HG02870 (cell line): ENCODE results near the gene AKT1.

ENCODE experiments used
- ATAC-seq: cut with Tn5 transposase; IDR thresholded peaks from one replicate; pipeline ENCODE4 v1.9.1; 2021; ENCODE audit warnings: mild to moderate bottlenecking, moderate library complexity; ENCODE audit not compliant: unreplicated experiment

The AKT1 gene

GRCh38 chr14:104800015-104800770 lies 4.6 kb upstream of the AKT1 start:
- no peak for ATAC-seq

- no peak for ATAC-seq
These were observed 3.9 kb upstream of the AKT1 start for GRCh38 chr14:104799244-104800014.

- no peak for ATAC-seq
These were observed 3.0 kb upstream of the AKT1 start for GRCh38 chr14:104798300-104799243.

DNA sequence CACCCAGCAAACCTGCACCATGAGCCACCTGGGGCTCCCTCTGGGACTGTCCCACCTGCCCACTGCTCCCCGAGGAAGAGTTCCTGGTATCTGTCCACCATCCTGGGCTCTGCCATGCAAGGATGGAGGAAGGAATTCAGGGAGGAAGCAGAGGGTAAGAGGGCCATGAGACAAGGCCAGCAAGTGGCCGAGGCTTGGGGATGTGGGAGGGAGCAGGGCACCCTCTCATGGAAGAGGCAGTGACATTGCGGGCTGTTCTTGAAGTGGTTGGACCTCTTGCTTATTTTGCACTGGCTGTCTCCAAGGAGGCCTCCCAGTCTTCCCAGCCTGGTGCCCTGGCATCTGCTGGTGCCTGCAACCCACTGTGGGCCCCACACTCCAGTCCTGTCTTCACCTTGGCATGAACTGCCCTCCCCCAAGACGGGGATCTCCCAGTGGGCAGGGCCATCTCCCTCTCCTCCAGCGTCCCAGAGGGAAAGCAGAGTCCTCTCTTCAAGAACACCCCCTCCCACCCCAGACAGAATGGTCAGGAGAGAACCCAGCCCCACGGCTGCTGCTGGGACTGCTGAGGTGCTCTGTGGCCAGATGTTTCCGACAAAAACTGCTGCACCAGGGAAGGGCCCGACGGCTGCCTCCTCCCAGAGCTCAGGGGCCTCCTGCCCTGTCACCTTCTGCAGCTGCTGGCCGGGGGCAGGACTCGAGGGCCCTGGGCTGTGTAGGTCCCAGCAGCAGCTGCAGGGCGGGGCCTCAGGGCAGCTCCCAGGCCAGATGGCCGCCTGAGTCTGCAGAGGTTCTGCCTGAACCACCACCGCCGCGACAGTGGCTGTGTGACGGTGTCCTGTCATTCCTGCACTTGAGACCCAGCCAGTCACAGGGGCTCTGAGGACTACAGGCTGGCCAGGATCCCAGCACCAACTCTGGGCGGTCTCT lies 1.8 kb upstream of the AKT1 start:
- ATAC-seq: no peak

DNA sequence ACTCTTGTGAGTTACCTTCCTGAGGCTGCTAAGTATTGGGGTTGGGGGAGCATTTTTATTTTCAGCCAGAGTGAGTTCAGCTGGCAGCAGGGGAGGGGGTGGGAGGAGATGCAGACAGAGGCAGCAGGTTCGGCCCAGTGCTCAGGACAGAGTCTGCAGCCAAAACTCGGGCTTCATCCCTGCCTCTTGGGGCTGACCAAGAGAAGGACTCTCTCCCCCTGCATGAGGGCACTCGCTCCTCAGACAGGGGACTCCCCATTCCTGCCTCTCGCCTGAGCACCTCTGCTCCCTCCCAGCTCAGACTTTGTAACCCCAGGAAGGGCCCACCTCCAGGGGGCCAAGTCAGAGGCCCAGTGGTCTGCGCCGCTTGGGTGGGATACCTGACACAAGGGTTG lies 1.1 kb upstream of the AKT1 start:
- ATAC-seq: no peak

DNA sequence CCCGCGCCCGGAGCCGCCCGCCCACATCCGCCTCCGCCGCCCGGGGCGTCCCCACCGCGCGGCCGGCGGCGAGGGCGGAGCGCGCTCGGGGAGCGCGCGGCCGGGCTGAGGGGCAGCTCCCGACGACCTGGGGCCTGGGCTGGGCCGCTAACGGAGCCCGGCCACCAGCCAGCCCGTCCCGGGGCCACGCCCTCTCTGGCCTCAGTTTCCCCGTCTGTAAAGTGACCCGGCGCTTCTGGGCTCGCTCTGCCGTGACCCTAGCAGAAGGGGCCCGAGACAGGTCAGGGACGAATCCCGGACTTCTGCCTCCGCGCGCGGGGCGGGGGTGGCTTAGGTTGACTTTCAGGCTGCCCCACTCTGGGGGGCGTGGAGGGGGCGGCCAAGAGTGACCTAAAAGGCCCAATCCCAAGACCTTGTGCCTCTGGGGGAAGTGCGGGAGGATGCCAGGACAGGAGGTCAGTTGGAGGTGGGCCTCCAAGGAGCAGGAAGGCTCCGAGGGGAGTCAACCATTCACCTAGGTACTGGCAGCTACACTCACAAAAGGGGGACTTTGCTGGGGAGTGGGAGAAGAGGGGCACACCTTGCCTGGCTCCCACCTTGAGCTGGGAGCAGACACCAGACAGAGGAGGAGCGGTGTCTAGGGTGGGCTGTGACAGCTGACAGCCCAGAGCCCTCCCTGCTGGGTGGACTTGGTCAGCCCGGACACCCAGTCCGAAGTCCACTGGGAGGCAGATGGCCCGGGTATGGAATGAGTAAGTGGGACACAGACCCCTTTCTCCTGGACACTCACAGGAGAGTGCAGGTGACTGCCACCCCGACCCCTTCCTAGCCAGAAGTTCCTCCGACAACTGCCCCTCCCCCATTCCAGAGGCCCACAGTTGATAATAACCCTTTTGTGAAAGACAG lies 486 bp upstream of the AKT1 start:
- no peak for ATAC-seq

DNA sequence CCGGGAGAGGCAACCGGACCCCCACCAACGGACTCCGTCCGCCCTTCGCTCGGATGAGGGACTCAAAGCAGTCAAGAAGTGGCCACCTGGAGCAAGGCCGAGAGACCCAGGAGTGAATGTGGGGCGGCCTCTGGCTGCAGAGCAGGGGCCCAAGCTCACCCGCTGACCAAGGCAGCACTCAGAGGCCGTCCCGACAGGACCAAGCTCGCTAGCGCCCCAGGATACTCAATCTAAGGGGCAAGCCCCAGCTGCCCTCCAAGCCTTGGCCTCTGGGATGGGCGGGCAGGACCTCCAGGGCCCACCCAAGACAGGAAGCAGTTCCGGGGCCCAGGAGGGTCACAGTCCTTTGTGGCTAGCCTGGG lies 936 bp downstream of the AKT1 start:
- ATAC-seq: no peak

DNA sequence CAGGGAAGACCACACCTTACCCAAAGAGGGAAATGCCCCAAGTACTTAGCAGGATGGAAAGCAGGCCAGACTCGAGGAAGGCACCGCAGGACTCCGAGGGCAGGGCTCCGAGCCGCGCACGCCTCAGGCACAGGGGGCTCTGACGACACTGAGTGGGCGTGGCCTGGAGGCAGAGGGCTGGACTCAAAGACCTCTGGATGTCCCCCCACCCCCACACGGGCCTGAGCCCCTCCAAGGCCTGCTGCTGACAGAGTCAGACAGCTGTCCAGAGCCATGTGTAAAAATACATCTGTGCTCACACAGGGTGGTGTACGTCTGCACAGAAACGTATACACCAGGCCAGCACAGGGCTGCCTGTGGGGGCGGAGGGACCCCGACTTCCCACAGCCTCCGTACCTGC lies 1.4 kb downstream of the AKT1 start:
- no peak for ATAC-seq

- no peak for ATAC-seq
These were observed 1.9 kb downstream of the AKT1 start for GRCh38 chr14:104793703-104793959.

- ATAC-seq: no peak
These were observed 2.4 kb downstream of the AKT1 start for GRCh38 chr14:104792945-104793702.

DNA sequence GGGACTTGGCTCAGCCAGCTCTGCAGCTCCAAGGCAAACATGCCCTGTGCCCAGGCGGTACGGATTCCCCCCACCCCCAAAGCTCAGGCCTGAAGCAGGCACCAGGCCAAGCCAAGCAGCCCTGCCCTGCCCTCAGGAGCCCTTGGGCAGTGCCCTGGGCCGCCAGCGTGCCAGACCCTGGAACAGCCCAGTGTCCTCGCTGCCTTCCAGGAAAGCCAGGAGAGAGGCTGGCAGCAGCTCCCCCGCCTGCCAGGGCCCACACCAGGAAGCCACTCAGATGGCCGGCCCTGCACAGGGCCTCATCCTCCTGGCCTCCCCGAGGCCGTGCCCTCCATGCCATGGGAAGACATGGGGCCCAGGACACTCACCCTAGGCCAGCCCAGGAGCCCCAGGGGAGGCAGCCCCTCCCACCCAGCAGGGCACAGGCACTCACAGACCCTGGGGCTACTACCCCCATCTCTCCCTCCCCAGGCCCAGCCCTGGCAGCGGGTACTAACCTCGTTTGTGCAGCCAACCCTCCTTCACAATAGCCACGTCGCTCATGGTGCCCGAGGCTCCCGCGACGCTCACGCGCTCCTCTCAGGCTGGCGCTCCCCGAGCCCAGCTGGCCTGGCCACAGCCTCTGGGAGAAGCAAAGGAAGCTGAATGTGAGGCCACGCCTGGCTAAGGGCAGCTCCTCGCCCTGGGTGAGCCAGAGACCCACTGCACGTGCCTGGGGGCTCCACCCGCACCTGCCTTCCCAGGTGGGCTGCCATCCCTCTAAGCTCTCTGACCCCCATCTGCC lies 3.3 kb downstream of the AKT1 start:
- no peak for ATAC-seq

DNA sequence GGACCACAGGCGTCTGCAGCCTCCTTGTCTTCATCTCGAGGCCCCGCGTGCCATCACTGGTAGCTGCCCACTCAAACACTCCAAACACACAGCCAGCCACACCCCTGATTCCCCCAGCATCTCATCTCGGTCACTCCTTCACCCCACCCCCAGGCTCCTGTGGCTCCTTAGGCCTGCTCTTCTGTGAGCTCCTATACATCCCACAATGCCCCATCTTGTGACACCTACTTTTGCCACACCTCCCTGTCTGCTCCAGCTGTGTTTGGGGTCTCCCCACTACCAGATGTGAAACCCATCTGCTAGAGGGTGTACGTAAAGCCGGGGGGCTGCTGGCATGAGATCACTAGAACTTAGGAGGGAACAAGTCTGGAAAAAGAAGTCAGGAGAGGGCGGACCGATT lies 4.1 kb downstream of the AKT1 start:
- ATAC-seq: no peak

DNA sequence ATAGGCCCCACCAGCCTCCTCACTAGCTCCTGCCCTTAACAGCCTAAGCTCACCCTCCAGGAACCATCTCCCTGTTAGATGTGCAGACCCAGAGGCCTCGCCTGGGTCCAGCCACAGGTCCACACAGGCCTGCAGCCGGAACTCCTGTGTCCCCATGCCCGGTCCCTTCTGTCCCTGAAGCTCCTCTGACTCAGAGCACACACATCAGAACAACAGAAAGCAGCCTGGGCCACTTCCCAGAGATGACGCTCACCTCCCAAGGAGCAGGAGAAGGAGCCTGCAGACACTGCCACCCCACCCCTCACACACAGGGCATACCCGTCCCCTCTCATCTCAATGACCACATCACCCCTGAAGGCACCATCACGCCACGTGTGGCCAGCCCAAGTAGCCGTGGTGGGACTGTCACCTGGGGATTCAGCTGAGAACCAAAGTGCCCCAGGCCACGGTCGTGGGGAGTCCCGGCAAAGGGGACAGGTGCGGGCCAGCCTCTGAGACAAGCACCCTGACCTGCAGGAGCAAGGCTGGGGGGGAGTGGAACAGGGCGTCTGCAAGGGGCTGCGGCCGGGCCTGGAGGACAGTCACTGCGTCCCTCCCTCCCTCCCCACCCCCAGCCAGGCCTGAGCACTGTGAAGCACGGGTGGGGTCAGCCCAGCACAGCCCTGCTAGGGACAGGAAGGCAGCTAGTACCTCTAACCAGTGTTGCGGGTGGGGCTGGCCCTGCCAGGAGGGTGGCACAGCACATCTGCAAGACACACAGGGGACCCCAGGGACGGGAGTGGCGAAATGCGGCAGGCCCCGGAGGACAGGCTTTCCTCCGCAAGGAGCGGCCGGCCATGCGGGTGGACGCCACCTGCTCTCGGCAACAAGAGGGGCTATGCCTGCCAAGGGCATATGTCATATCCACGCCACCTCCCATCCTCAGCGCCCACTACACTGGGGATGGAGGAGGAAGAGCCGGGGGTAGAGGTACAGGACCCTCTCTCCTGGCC lies 5.5 kb downstream of the AKT1 start:
- ATAC-seq: no peak

DNA sequence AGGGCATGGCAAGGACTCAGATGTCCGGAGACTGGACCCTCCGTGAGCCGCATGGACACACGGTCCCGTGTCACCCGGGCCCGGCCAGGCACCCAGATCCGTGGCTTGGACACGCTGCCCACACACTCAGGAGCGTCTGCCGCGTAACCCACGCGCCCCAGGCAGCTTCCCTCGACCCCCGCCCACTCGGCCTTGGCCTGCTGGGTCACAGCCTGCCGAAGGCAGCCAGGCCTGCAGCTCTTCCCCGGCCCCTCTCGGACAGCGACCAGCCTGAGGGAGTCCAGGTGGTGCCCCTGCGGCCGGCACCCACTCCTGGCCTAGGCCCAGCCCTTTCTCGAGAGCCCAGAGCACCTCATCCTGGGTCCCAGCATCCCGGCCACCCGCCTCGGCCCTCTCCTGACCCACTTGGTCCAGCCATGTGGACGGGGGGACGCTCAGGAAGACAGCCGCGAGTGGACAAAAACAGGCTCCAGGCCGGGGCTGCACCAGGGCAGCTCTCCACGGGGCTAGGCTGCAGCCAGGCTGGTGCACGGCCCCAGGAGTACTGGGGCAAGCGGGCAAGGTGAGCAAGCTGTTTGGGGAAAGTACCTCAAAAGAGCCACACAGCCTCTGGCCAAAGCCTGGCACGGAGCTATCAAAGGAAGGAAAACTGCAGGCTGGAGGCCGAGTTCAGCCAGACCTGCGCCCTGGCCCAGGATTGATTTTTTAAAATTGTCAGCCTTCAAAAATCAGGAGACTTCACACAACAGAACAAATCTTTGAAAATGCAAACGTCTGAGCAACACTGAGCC lies 6.5 kb downstream of the AKT1 start:
- no peak for ATAC-seq

DNA sequence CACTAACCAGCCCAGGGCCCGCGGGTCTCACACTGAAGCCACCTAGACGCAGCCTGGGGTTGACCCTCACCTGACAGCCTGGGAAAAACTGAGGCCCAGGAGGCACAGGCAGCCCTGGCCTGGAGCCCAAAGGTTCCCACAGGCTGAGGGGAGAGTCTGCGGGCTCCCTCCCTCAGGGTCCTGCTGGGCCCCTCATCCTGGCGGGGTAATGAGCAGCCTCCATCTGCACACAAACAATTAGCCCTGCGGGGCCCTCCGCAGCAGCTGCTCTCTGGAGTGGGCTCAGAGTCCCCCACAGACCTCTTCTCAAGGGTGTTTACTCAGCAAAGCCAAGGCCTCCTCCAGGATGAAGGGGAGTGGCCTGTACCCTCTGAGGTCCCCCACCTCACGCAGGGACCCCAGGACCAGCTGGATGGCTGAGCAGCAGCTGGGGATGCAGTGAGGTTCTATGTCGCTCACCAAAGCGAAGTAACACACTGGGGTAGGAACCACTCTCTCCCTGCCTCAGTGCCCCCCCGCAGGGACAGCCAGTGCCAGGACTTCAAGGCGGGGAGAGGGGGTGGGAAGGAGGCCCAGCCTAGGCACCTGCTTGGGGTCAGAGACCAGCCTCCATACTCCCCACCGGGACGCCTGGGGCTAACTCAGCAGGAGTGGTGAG lies 7.3 kb downstream of the AKT1 start:
- ATAC-seq: no peak

GRCh38 chr14:104787736-104788135 lies 7.8 kb downstream of the AKT1 start:
- ATAC-seq: no peak
